Esophagus (tissue), 2 donors: ENCODE results near the gene C2orf92. TPM values are rescaled to one million over a fixed set of nuclear protein-coding genes. Genes with fewer than 3 reads are reported as not detected.
A peak's percentile ranks its signal among the peaks of the same experiment; 100 is the strongest.
"Not testable (repeated sequence)": the region's sequence is repeated elsewhere in the genome, so short reads cannot be mapped to it uniquely, and the experiment has no call there.

Source experiments
- H3K27ac ChIP-seq, 2 donors: one replicate each; pipeline ENCODE4 v1.5.1; 2013; ENCODE audit warnings: low read depth in 2 of 2, mild to moderate bottlenecking in 2 of 2, inconsistent platforms in 1 of 2, low read length in 1 of 2, moderate library complexity in 1 of 2
- H3K27me3 ChIP-seq, 2 donors: one replicate each; pipeline ENCODE4 v1.6.1; 2013; ENCODE audit warnings: low read length in 2 of 2, control low read depth in 1 of 2, mild to moderate bottlenecking in 1 of 2; ENCODE audit not compliant: insufficient read depth in 2 of 2, control insufficient read depth in 1 of 2
- H3K36me3 ChIP-seq, 2 donors: one replicate each; pipeline ENCODE4 v1.6.1; 2013; ENCODE audit warnings: low read length in 1 of 2; ENCODE audit not compliant: control insufficient read depth in 2 of 2, insufficient read depth in 2 of 2
- H3K4me1 ChIP-seq, 2 donors: one replicate each; pipeline ENCODE4 v1.6.1; 2013; ENCODE audit warnings: low read length in 1 of 2; ENCODE audit not compliant: control insufficient read depth in 2 of 2, insufficient read depth in 2 of 2
- H3K4me3 ChIP-seq, 2 donors: one replicate each; pipeline ENCODE4 v1.5.1; 2013; ENCODE audit warnings: low read length in 2 of 2, mild to moderate bottlenecking in 2 of 2, low read depth in 1 of 2, moderate library complexity in 1 of 2
- H3K9me3 ChIP-seq, 2 donors: one replicate each; pipeline ENCODE4 v1.6.1; 2013; ENCODE audit warnings: mild to moderate bottlenecking in 2 of 2, low read depth in 1 of 2, low read length in 1 of 2, moderate library complexity in 1 of 2; ENCODE audit not compliant: control insufficient read depth in 2 of 2, insufficient read depth in 1 of 2
- WGBS, 2 donors: extraction: QIAGEN DNeasy Blood & Tissue Kit; methylation state at CpG; one replicate each; pipeline ENCODE4 v1.1.7; 2013; 5-methylcytosine and 5-hydroxymethylcytosine counted together
- polyA plus RNA-seq, 2 donors: library from polyadenylated mRNA; stranded (reverse); fragments of 200-250 nt; gene quantifications; one replicate each; pipeline ENCODE4 v1.2.3, GENCODE V29; 2013
- donor health status: healthy with polysubstance abuse.
- donor health status: Bipolar disorder and iron deficiency.

The C2orf92 gene
- polyA plus RNA-seq, 2 donors: 1.8 to 14.3 TPM

GRCh38 chr2:97664636-97664970 is 4.9 kb upstream of the C2orf92 start:
- 6 to 7% methylated on average over 21 of the region's 21 CpGs for WGBS, 2 donors
- Histone ChIP-seq H3K36me3 (peaks cover 0 to 5% of the 10 kb centered on the region in 2 donors), H3K4me1 (peaks cover 6 to 12% of the 10 kb centered on the region in 2 donors), H3K27ac (peak overlapping the region; percentile 97 to 98), H3K27me3 (no peaks in the 10 kb centered on the region), H3K9me3 (no peaks in the 10 kb centered on the region), H3K4me3 (peak overlapping the region; percentile 67 to 72)

- WGBS, 2 donors: 96 to 100% methylated on average over 1 of the region's 1 CpG
- Histone ChIP-seq H3K36me3 (peaks cover 3 to 4% of the 10 kb centered on the region in 2 donors), H3K27ac (no peak overlapping the region), H3K9me3 (no peaks in the 10 kb centered on the region), H3K4me3 (no peak overlapping the region), H3K4me1 (no peaks in the 10 kb centered on the region), H3K27me3 (no peaks in the 10 kb centered on the region)
These were observed 958 bp downstream of the C2orf92 start for GRCh38 chr2:97670471-97670870.

GRCh38 chr2:97671526-97671925 is 2.0 kb downstream of the C2orf92 start:
- Histone ChIP-seq H3K27ac (no peak overlapping the region), H3K9me3 (no peaks in the 10 kb centered on the region)

GRCh38 chr2:97672606-97673140 is 3.2 kb downstream of the C2orf92 start:
- WGBS, 2 donors: 88 to 92% methylated on average over 6 of the region's 6 CpGs
- not testable (repeated sequence) for H3K9me3 ChIP-seq, H3K4me3 ChIP-seq, H3K36me3 ChIP-seq, H3K27ac ChIP-seq, H3K27me3 ChIP-seq, H3K4me1 ChIP-seq

More at GRCh38 chr2:97671526-97671925, 2.0 kb downstream of the C2orf92 start:
- Histone ChIP-seq H3K27me3 (no peaks in the 10 kb centered on the region), H3K4me1 (no peaks in the 10 kb centered on the region), H3K36me3 (peaks cover 3 to 4% of the 10 kb centered on the region in 2 donors), H3K4me3 (no peak overlapping the region)
- WGBS, 2 donors: 93 to 94% methylated on average over 7 of the region's 7 CpGs

GRCh38 chr2:97673182-97673914 is 3.8 kb downstream of the C2orf92 start:
- Histone ChIP-seq H3K4me1 (no peaks in the 10 kb centered on the region), H3K4me3 (no peak overlapping the region), H3K36me3 (peaks cover 3 to 4% of the 10 kb centered on the region in 2 donors), H3K9me3 (no peaks in the 10 kb centered on the region), H3K27ac (no peak overlapping the region), H3K27me3 (no peaks in the 10 kb centered on the region)
- 86 to 87% methylated on average over 9 of the region's 9 CpGs for WGBS, 2 donors

- 68 to 77% methylated on average over 8 of the region's 8 CpGs for WGBS, 2 donors
- Histone ChIP-seq H3K9me3 (no peaks in the 10 kb centered on the region), H3K4me1 (no peaks in the 10 kb centered on the region), H3K4me3 (no peak overlapping the region), H3K36me3 (peaks cover 3 to 4% of the 10 kb centered on the region in 2 donors), H3K27me3 (no peaks in the 10 kb centered on the region), H3K27ac (no peak overlapping the region)
These were observed 4.4 kb downstream of the C2orf92 start for GRCh38 chr2:97673915-97674283.

GRCh38 chr2:97675430-97676113 is 6.1 kb downstream of the C2orf92 start:
- Histone ChIP-seq H3K9me3 (no peaks in the 10 kb centered on the region), H3K4me3 (no peak overlapping the region), H3K27ac (no peak overlapping the region), H3K36me3 (peaks cover 0 to 3% of the 10 kb centered on the region in 2 donors), H3K27me3 (no peaks in the 10 kb centered on the region), H3K4me1 (no peaks in the 10 kb centered on the region)
- 67 to 71% methylated on average over 5 of the region's 5 CpGs for WGBS, 2 donors

GRCh38 chr2:97676620-97677019 is 7.1 kb downstream of the C2orf92 start:
- WGBS, 2 donors: 92 to 100% methylated on average over 1 of the region's 1 CpG

GRCh38 chr2:97677480-97677879 is 8.0 kb downstream of the C2orf92 start:
- H3K9me3 ChIP-seq: no peaks in the 10 kb centered on the region
- H3K4me1 ChIP-seq: no peaks in the 10 kb centered on the region
- no peaks in the 10 kb centered on the region for H3K27me3 ChIP-seq
- WGBS, 2 donors: 89 to 90% methylated on average over 2 of the region's 2 CpGs
- H3K4me3 ChIP-seq: no peak overlapping the region
- peaks cover 0 to 3% of the 10 kb centered on the region in 2 donors for H3K36me3 ChIP-seq
- no peak overlapping the region for H3K27ac ChIP-seq

More at GRCh38 chr2:97676620-97677019, 7.1 kb downstream of the C2orf92 start:
- peaks cover 0 to 3% of the 10 kb centered on the region in 2 donors for H3K36me3 ChIP-seq
- no peaks in the 10 kb centered on the region for H3K4me1 ChIP-seq
- no peak overlapping the region for H3K4me3 ChIP-seq
- H3K9me3 ChIP-seq: no peaks in the 10 kb centered on the region
- H3K27me3 ChIP-seq: no peaks in the 10 kb centered on the region
- no peak overlapping the region for H3K27ac ChIP-seq
